PC-3 (cell line): ENCODE measurements around the gene MED13L.

Experiments used
- EZH2 ChIP-seq: fragments of 300-600 bp; sonication (generic); IDR thresholded peaks from one replicate; pipeline ENCODE4 v1.6.1; 2017; ENCODE audit warnings: antibody characterized with exemption, mild to moderate bottlenecking, low read length; ENCODE audit not compliant: unreplicated experiment
- EZH2phosphoT487 ChIP-seq: fragments of 300-600 bp; sonication (generic); IDR thresholded peaks from 2 replicates; pipeline ENCODE4 v1.6.1; 2018; ENCODE audit warnings: mild to moderate bottlenecking, antibody characterized with exemption, low read length, borderline replicate concordance
- TF ChIP-seq, protein P1 (sequence below): fragments of 300-600 bp; sonication (generic); conservative IDR thresholded peaks from 2 replicates; pipeline ENCODE4 v1.5.1; 2017; ENCODE audit warnings: antibody characterized with exemption, low read depth, mild to moderate bottlenecking, low read length

- TF ChIP-seq EZH2 (no peak), EZH2phosphoT487 (no peak)
- TF ChIP-seq, protein P1, sequence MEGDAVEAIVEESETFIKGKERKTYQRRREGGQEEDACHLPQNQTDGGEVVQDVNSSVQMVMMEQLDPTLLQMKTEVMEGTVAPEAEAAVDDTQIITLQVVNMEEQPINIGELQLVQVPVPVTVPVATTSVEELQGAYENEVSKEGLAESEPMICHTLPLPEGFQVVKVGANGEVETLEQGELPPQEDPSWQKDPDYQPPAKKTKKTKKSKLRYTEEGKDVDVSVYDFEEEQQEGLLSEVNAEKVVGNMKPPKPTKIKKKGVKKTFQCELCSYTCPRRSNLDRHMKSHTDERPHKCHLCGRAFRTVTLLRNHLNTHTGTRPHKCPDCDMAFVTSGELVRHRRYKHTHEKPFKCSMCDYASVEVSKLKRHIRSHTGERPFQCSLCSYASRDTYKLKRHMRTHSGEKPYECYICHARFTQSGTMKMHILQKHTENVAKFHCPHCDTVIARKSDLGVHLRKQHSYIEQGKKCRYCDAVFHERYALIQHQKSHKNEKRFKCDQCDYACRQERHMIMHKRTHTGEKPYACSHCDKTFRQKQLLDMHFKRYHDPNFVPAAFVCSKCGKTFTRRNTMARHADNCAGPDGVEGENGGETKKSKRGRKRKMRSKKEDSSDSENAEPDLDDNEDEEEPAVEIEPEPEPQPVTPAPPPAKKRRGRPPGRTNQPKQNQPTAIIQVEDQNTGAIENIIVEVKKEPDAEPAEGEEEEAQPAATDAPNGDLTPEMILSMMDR: no peak
Observed at GRCh38 chr12:116141833-116142162, 135.7 kb downstream of the MED13L start.
